CD4-positive, CD25-positive, alpha-beta regulatory T cell (primary cell): ENCODE results near the gene VRK3. TPM values are rescaled to one million over a fixed set of nuclear protein-coding genes. Genes with fewer than 3 reads are reported as not detected.
A peak's percentile ranks its signal among the peaks of the same experiment; 100 is the strongest.

Experiments used
- ATAC-seq, 2 donors: fragments of 150-1000 bp; cut with Tn5 transposase; one replicate each; pipeline ENCODE4 v1.10.0; 2021; ENCODE audit warnings: low read depth in 2 of 2, moderate number of reproducible peaks in 2 of 2, moderate library complexity in 1 of 2
- DNase-seq, 3 donors: peaks; one replicate each; pipeline versions ENCODE4 v3.0.0 to v3.0.0-alpha.2; 2012 to 2022; ENCODE audit warnings: mixed read lengths in 1 of 3
- H3K27ac ChIP-seq: one replicate; pipeline ENCODE4 v1.7.0; 2013; ENCODE audit warnings: mild to moderate bottlenecking, low read length; ENCODE audit not compliant: insufficient read depth, poor library complexity, severe bottlenecking
- H3K27me3 ChIP-seq: one replicate; pipeline ENCODE4 v1.7.0; 2013; ENCODE audit warnings: low read length; ENCODE audit not compliant: control insufficient read depth, insufficient read depth
- H3K36me3 ChIP-seq: one replicate; pipeline ENCODE4 v1.7.0; 2013; ENCODE audit warnings: mild to moderate bottlenecking, low read length, moderate library complexity; ENCODE audit not compliant: control insufficient read depth, insufficient read depth
- H3K4me1 ChIP-seq: 2 replicates; pipeline ENCODE4 v1.7.0; 2013; ENCODE audit warnings: mild to moderate bottlenecking, low read length; ENCODE audit not compliant: insufficient read depth, control insufficient read depth, poor library complexity, severe bottlenecking
- H3K4me3 ChIP-seq: one replicate; pipeline ENCODE4 v1.7.0; 2013; ENCODE audit warnings: low read depth, mild to moderate bottlenecking, low read length, moderate library complexity
- H3K9me3 ChIP-seq, 2 experiments: 1 replicate in 1 of 2; 2 replicates in 1 of 2; pipeline ENCODE4 v1.7.0; 2013; ENCODE audit warnings: low read length in 2 of 2, mild to moderate bottlenecking in 1 of 2, moderate library complexity in 1 of 2; ENCODE audit not compliant: control insufficient read depth in 2 of 2
- H3K27ac Mint-ChIP-seq, 3 donors: one replicate each; pipeline ENCODE4 v1.8.0; 2020 to 2022; ENCODE audit warnings: mild to moderate bottlenecking in 3 of 3, mixed read lengths in 3 of 3, moderate library complexity in 2 of 3
- H3K27me3 Mint-ChIP-seq: one replicate; pipeline ENCODE4 v1.8.0; 2022; ENCODE audit warnings: mild to moderate bottlenecking, mixed read lengths
- H3K36me3 Mint-ChIP-seq: one replicate; pipeline ENCODE4 v1.8.0; 2020; ENCODE audit warnings: mixed read lengths
- H3K4me1 Mint-ChIP-seq, 4 donors: one replicate each; pipeline ENCODE4 v1.8.0; 2020 to 2022; ENCODE audit warnings: mixed read lengths in 4 of 4, mild to moderate bottlenecking in 1 of 4
- H3K4me3 Mint-ChIP-seq, 4 donors: one replicate each; pipeline ENCODE4 v1.8.0; 2020 to 2022; ENCODE audit warnings: mild to moderate bottlenecking in 4 of 4, mixed read lengths in 4 of 4, moderate library complexity in 3 of 4
- H3K9me3 Mint-ChIP-seq, 7 donors: one replicate each; pipeline ENCODE4 v1.8.0; 2020 to 2022; ENCODE audit warnings: mixed read lengths in 7 of 7, mild to moderate bottlenecking in 3 of 7, moderate library complexity in 2 of 7
- polyA plus RNA-seq, 4 donors: library from polyadenylated mRNA; unstranded; fragments of 300-500 nt; fragmentation: Illumina TruSeq; gene quantifications; one replicate each; pipeline ENCODE4 v1.2.3, GENCODE V29; 2021
- total RNA-seq: library from RNA; stranded (reverse); gene quantifications from one replicate; pipeline ENCODE4 v1.2.3, GENCODE V29; 2022

VRK3 gene
- total and polyA plus RNA-seq, 5 donors from 2014 or later = 87.9 to 99.9 (median 94.4) TPM

GRCh38 chr19:49927526-49928264 lies 97.5 kb downstream of the VRK3 start:
- Mint-ChIP-seq H3K27me3 (peaks cover 16% of the 10 kb centered on the region), H3K36me3 (peaks cover 9% of the 10 kb centered on the region), H3K9me3 (peaks cover 0 to 3% (median 0%) of the 10 kb centered on the region in 7 donors), H3K27ac (peak overlapping the region; percentile 60 to 98 (median 89)), H3K4me1 (peaks cover 11 to 78% (median 44%) of the 10 kb centered on the region in 4 donors), H3K4me3 (peak overlapping the region; percentile 97 to 99 (median 97))
- DNase-seq (no peak), ATAC-seq (no peak)
- H3K27ac ChIP-seq = no peak overlapping the region
- H3K27me3 ChIP-seq = no peaks in the 10 kb centered on the region
- H3K9me3 ChIP-seq = no peaks in the 10 kb centered on the region
- H3K4me3 ChIP-seq = peak overlapping the region; percentile 37
- H3K36me3 ChIP-seq = peaks cover 34% of the 10 kb centered on the region
- H3K4me1 ChIP-seq = peaks cover 48% of the 10 kb centered on the region

- H3K4me3 ChIP-seq = no peak overlapping the region
- Mint-ChIP-seq H3K27ac (peak overlapping the region in 1 of 3 donors; percentile 36), H3K4me3 (peak overlapping the region in 2 of 4 donors; percentile 41 to 71), H3K4me1 (peaks cover 4 to 76% (median 41%) of the 10 kb centered on the region in 4 donors), H3K9me3 (peaks cover 0 to 3% (median 0%) of the 10 kb centered on the region in 7 donors), H3K27me3 (peaks cover 16% of the 10 kb centered on the region), H3K36me3 (peaks cover 9% of the 10 kb centered on the region)
- ATAC-seq (no peak), DNase-seq (no peak)
- H3K9me3 ChIP-seq = no peaks in the 10 kb centered on the region
- H3K36me3 ChIP-seq = peaks cover 42% of the 10 kb centered on the region
- peaks cover 42% of the 10 kb centered on the region for H3K4me1 ChIP-seq
- no peak overlapping the region for H3K27ac ChIP-seq
- H3K27me3 ChIP-seq = no peaks in the 10 kb centered on the region
Observed at GRCh38 chr19:49926515-49926914, 98.7 kb downstream of the VRK3 start.

Other genes starting within 250 kb of the VRK3 start
- 15.8 TPM for gene FUZ, start 212.1 kb downstream of the VRK3 start, total RNA-seq
- 1 to 10 TPM; 4.0 to 8.4 (median 4.9) TPM for gene FUZ, start 212.1 kb downstream of the VRK3 start, polyA plus RNA-seq
- 67.9 TPM for gene MED25, start 207.1 kb downstream of the VRK3 start, total RNA-seq
- gene MED25, start 207.1 kb downstream of the VRK3 start, polyA plus RNA-seq = 10 to 100 TPM; 12.7 to 23.6 (median 19.9) TPM
- gene PTOV1, start 174.2 kb downstream of the VRK3 start, total RNA-seq = 116 TPM
- 10 to 100 TPM; 26.8 to 45.6 (median 34.2) TPM for gene PTOV1, start 174.2 kb downstream of the VRK3 start, polyA plus RNA-seq
- gene PNKP, start 157.8 kb downstream of the VRK3 start, total RNA-seq = 149 TPM
- 10 to 100 TPM; 26.2 to 33.5 (median 28.2) TPM for gene PNKP, start 157.8 kb downstream of the VRK3 start, polyA plus RNA-seq
- 12.9 TPM for gene AKT1S1, start 148.0 kb downstream of the VRK3 start, total RNA-seq
- 1 to 10 TPM; 3.0 to 4.2 (median 3.8) TPM for gene AKT1S1, start 148.0 kb downstream of the VRK3 start, polyA plus RNA-seq
- gene TBC1D17, start 147.7 kb downstream of the VRK3 start, total RNA-seq = 48.1 TPM
- gene TBC1D17, start 147.7 kb downstream of the VRK3 start, polyA plus RNA-seq = 1 to 10 TPM; 8.8 to 9.7 (median 9.1) TPM
- gene IL4I1, start 128.5 kb downstream of the VRK3 start, total RNA-seq = 3.7 TPM
- gene IL4I1, start 128.5 kb downstream of the VRK3 start, polyA plus RNA-seq = under 1 TPM; 0.20 to 0.85 (median 0.30) TPM
- 19.7 TPM for gene ATF5, start 96.2 kb downstream of the VRK3 start, total RNA-seq
- gene ATF5, start 96.2 kb downstream of the VRK3 start, polyA plus RNA-seq = 1 to 10 TPM in 2 of 4 donors, under 1 TPM in 2; 0.60 to 1.5 (median 1.1) TPM
- 43.1 TPM for gene NUP62, start 95.9 kb downstream of the VRK3 start, total RNA-seq
- gene NUP62, start 95.9 kb downstream of the VRK3 start, polyA plus RNA-seq = 10 to 100 TPM; 40.2 to 47.2 (median 41.3) TPM
- gene SIGLEC11, start 64.2 kb downstream of the VRK3 start, total RNA-seq = not detected
- gene SIGLEC11, start 64.2 kb downstream of the VRK3 start, polyA plus RNA-seq = not detected
- 7.5 TPM for gene ZNF473, start 633 bp upstream of the VRK3 start, total RNA-seq
- gene ZNF473, start 633 bp upstream of the VRK3 start, polyA plus RNA-seq = 1 to 10 TPM; 3.5 to 8.3 (median 4.8) TPM
- not detected for gene IZUMO2, start 137.9 kb upstream of the VRK3 start, total RNA-seq
- not detected for gene IZUMO2, start 137.9 kb upstream of the VRK3 start, polyA plus RNA-seq
- not detected for gene MYH14, start 178.2 kb upstream of the VRK3 start, total RNA-seq
- gene MYH14, start 178.2 kb upstream of the VRK3 start, polyA plus RNA-seq = not detected